HepG2 (cell line): ENCODE data around the gene PITRM1. TPM values are rescaled to one million over a fixed set of nuclear protein-coding genes. Genes with fewer than 3 reads are reported as not detected.
A peak's percentile ranks its signal among the peaks of the same experiment; 100 is the strongest.

Experiments
- ATAC-seq: fragments of 200-7000 bp; cut with Tn5 transposase; 3 replicates; pipeline ENCODE4 v1.9.1; 2020; ENCODE audit warnings: mild to moderate bottlenecking, moderate library complexity
- BruUV-seq: library from RNA; stranded (reverse); fragments of 400-500 nt; replicated peaks from 2 replicates; lab custom pipeline; 2021; lab: Mats Ljungman, UMichigan
- CTCF ChIA-PET: fragments of 300-600 bp; formaldehyde crosslinking; extraction: SDS; loops from one replicate; lab custom pipeline; 2021; ENCODE audit warnings: low total read pairs, inconsistent platforms, low intra/inter-chr PET ratio; lab: Yijun Ruan, JAX
- POLR2A ChIA-PET: fragments of 350-600 bp; sonication (Branson Sonifier 250); formaldehyde crosslinking; loops from one replicate; lab custom pipeline; 2020; ENCODE audit warnings: antibody characterized with exemption, inconsistent platforms; lab: Yijun Ruan, JAX
- DNase-seq: peaks from one replicate; pipeline ENCODE4 v3.0.0-alpha.2; 2015; ENCODE audit warnings: low spot score
- FAIRE-seq: peaks from 3 replicates; lab custom pipeline; 2011; peaks lifted over from hg19 to GRCh38; lab: Jason Lieb, UNC
- H2AFZ ChIP-seq: one replicate; pipeline ENCODE4 v1.6.1; 2011; ENCODE audit warnings: low read length, inconsistent platforms
- H3K27ac ChIP-seq: fragments of 300-600 bp; 3 replicates; pipeline ENCODE4 v1.8.0; 2011; ENCODE audit warnings: mixed run types, mild to moderate bottlenecking, mixed read lengths, low read length, inconsistent platforms; ENCODE audit not compliant: insufficient read depth; ENCODE audit errors: extremely low read length
- H3K27me3 ChIP-seq, 2 experiments: fragments of 200-600 bp in 1 of 2; 2 replicates in 1 of 2; 3 replicates in 1 of 2; pipeline versions ENCODE4 v1.6.0 to v1.8.0; 2011; ENCODE audit warnings: low read length in 2 of 2, mild to moderate bottlenecking in 2 of 2, moderate library complexity in 2 of 2, inconsistent platforms in 1 of 2; ENCODE audit not compliant: insufficient read depth in 2 of 2, control insufficient read depth in 1 of 2
- H3K36me3 ChIP-seq, 2 experiments: fragments of 200-600 bp in 1 of 2; replicated peaks in 1 of 2; 2 replicates in 1 of 2; 3 replicates in 1 of 2; pipeline versions ENCODE4 v1.5.1 to v1.8.0; 2011; ENCODE audit warnings: low read length in 2 of 2, inconsistent platforms in 1 of 2; ENCODE audit not compliant: insufficient read depth in 2 of 2, control insufficient read depth in 1 of 2
- H3K4me1 ChIP-seq: 2 replicates; pipeline ENCODE4 v1.5.1; 2012; ENCODE audit warnings: low read length, inconsistent platforms; ENCODE audit not compliant: insufficient read depth
- H3K4me2 ChIP-seq: 2 replicates; pipeline ENCODE4 v1.6.0; 2011; ENCODE audit warnings: low read depth, low read length, inconsistent platforms
- H3K4me3 ChIP-seq, 3 experiments: fragments of 200-600 bp in 1 of 3; sonication (generic), shearing (Covaris generic) in 1 of 3; replicated peaks in 1 of 3; 2 replicates each; pipeline ENCODE4 v1.5.1; 2011 to 2016; ENCODE audit warnings: low read length in 3 of 3, inconsistent platforms in 2 of 3, low read depth in 2 of 3, mild to moderate bottlenecking in 2 of 3, control low read depth in 1 of 3, mixed read lengths in 1 of 3; ENCODE audit not compliant: insufficient read depth in 1 of 3
- H3K79me2 ChIP-seq: one replicate; pipeline ENCODE4 v1.6.1; 2011; ENCODE audit warnings: low read length, inconsistent platforms; ENCODE audit not compliant: insufficient read depth
- H3K9ac ChIP-seq: 2 replicates; pipeline ENCODE4 v1.6.0; 2011; ENCODE audit warnings: mild to moderate bottlenecking, low read depth, low read length, inconsistent platforms; ENCODE audit not compliant: insufficient read depth
- H3K9me3 ChIP-seq: 2 replicates; pipeline ENCODE4 v1.5.1; 2012; ENCODE audit warnings: mild to moderate bottlenecking, low read length
- H4K20me1 ChIP-seq: 2 replicates; pipeline ENCODE4 v1.6.0; 2011; ENCODE audit warnings: inconsistent platforms, mild to moderate bottlenecking, low read length, moderate library complexity; ENCODE audit not compliant: insufficient read depth
- ATF7-NPFF ChIP-seq: sonication (generic); formaldehyde crosslinking; IDR thresholded peaks from 2 replicates; pipeline ENCODE4 v1.8.1; 2023; ENCODE audit warnings: mild to moderate bottlenecking, low read depth, missing genetic modification reagents, moderate library complexity
- HNRNPK ChIP-seq: fragments of 200-400 bp; formaldehyde crosslinking; IDR thresholded peaks from 2 replicates; pipeline ENCODE4 v1.6.1; 2018; ENCODE audit warnings: low read length, low read depth, moderate library complexity, mild to moderate bottlenecking; ENCODE audit not compliant: poor library complexity, severe bottlenecking
- HNRNPL ChIP-seq: fragments of 200-400 bp; formaldehyde crosslinking; IDR thresholded peaks from 2 replicates; pipeline ENCODE4 v1.6.1; 2017; ENCODE audit warnings: mild to moderate bottlenecking, low read depth, low read length
- KAT2B ChIP-seq: fragments of 150-350 bp; IDR thresholded peaks from 2 replicates; pipeline ENCODE4 v1.6.1; 2014; ENCODE audit warnings: low read depth, low read length, borderline replicate concordance
- MAFG ChIP-seq: sonication (generic); formaldehyde crosslinking; IDR thresholded peaks from 2 replicates; pipeline ENCODE4 v1.5.1; 2020; ENCODE audit warnings: mild to moderate bottlenecking, missing genetic modification reagents
- NR0B2 ChIP-seq: sonication (generic); formaldehyde crosslinking; IDR thresholded peaks from 2 replicates; pipeline ENCODE4 v1.4.0; 2020; ENCODE audit warnings: mild to moderate bottlenecking, missing genetic modification reagents
- RELA ChIP-seq: sonication (generic); formaldehyde crosslinking; IDR thresholded peaks from 2 replicates; pipeline ENCODE4 v1.4.0; 2020; ENCODE audit warnings: missing genetic modification reagents
- REXO4 ChIP-seq: sonication (generic); formaldehyde crosslinking; IDR thresholded peaks from 2 replicates; pipeline ENCODE4 v1.8.0; 2022; ENCODE audit warnings: missing genetic modification reagents, mild to moderate bottlenecking, borderline replicate concordance
- SMAD1 ChIP-seq: sonication (generic); formaldehyde crosslinking; IDR thresholded peaks from 2 replicates; pipeline ENCODE4 v1.4.0; 2020; ENCODE audit warnings: missing genetic modification reagents, low read depth, mild to moderate bottlenecking, borderline replicate concordance
- ZBTB33 ChIP-seq: sonication (generic); formaldehyde crosslinking; IDR thresholded peaks from 2 replicates; pipeline ENCODE4 v1.4.0; 2020; ENCODE audit warnings: missing genetic modification reagents
- ZNF468 ChIP-seq: sonication (generic); formaldehyde crosslinking; IDR thresholded peaks from 2 replicates; pipeline ENCODE4 v1.8.0; 2022; ENCODE audit warnings: mild to moderate bottlenecking, moderate library complexity, missing genetic modification reagents
- ZSCAN29 ChIP-seq: sonication (generic); formaldehyde crosslinking; conservative IDR thresholded peaks from 2 replicates; pipeline ENCODE4 v1.4.0; 2020; ENCODE audit warnings: mild to moderate bottlenecking, missing genetic modification reagents
- WGBS: methylation state at CpG from one replicate; pipeline ENCODE4 v1.1.6; 2017; ENCODE audit warnings: low lambda C conversion rate; 5-methylcytosine and 5-hydroxymethylcytosine counted together
- in situ Hi-C: cut with HindIII; loops from 2 replicates; pipeline ENCODE4 v1.10.0; 2017; ENCODE audit warnings: low pct_unique_long_range_greater_than_20kb; ENCODE audit not compliant: extremely low pct_ligation_motif_present
- intact Hi-C: fragments of 100-400 bp; cut with micrococcal nuclease; formaldehyde crosslinking; loops from one replicate; pipeline ENCODE4 v1.10.0; 2022; ENCODE audit not compliant: unreplicated experiment
- polyA plus RNA-seq, 8 experiments: library from polyadenylated mRNA; depleted of rRNA in 3 of 8; stranded (reverse) in 7 of 8; unstranded in 1 of 8; fragments of >200 nt; fragmentation: Illumina TruSeq in 4 of 8; extraction: Trizol in 4 of 8; gene quantifications; 2 replicates each; pipeline versions ENCODE4 v1.2.1 to v1.2.3, GENCODE V29; 2011 to 2016; ENCODE audit warnings: low read depth in 4 of 8, missing spikeins in 1 of 8, mixed read lengths in 1 of 8; ENCODE audit not compliant: insufficient read depth in 1 of 8
- total RNA-seq, 5 experiments: library from RNA; depleted of rRNA; stranded (reverse); fragments of >200 nt; fragmentation: Illumina TruSeq; extraction: Trizol; gene quantifications; 2 replicates each; pipeline ENCODE4 v1.2.3, GENCODE V29; 2016; ENCODE audit warnings: low read depth in 1 of 5

PITRM1 gene
- total and polyA plus RNA-seq, 2 of the 13 experiments (the other 11 are each of a cell fraction or from before 2014, with no cell fraction given) = 16.4 to 29.0 TPM

- WGBS = 95% methylated on average over 20 of the region's 21 CpGs
- ChIA-PET CTCF (no interaction called here), POLR2A (no interaction called here)
- Histone ChIP-seq H3K4me3 (no peak overlapping the region), H3K4me2 (no peak overlapping the region), H3K79me2 (no peaks in the 10 kb centered on the region), H3K27me3 (no peaks in the 10 kb centered on the region; a peak in 1 of 5 replicates), H3K36me3 (peaks cover 14 to 48% of the 10 kb centered on the region in 2 experiments), H3K9me3 (no peaks in the 10 kb centered on the region), H3K27ac (no peak overlapping the region), H3K4me1 (peaks cover 7% of the 10 kb centered on the region), H4K20me1 (no peaks in the 10 kb centered on the region), H2AFZ (no peak overlapping the region), H3K9ac (no peak overlapping the region)
- BruUV-seq = no TSS peak
- no peak for TF ChIP-seq ZSCAN29 (CRISPR knock-in tag)
- TF ChIP-seq ZBTB33 = peak; percentile 24; the same call in 1 of the 2 replicates
- ATAC-seq = no peak
- in situ Hi-C loops = no loop called here
- intact Hi-C loops = no loop called here
- no peak for DNase-seq
- no peak for FAIRE-seq
Measured at GRCh38 chr10:3167611-3168330, 4.8 kb downstream of the PITRM1 start.

GRCh38 chr10:3166496-3167290 is 5.9 kb downstream of the PITRM1 start:
- Histone ChIP-seq H3K4me1 (peaks cover 6% of the 10 kb centered on the region), H3K27me3 (no peaks in the 10 kb centered on the region), H2AFZ (no peak overlapping the region), H3K9ac (no peak overlapping the region), H3K36me3 (peaks cover 14 to 53% of the 10 kb centered on the region in 2 experiments), H3K9me3 (no peaks in the 10 kb centered on the region), H3K27ac (no peak overlapping the region), H4K20me1 (no peaks in the 10 kb centered on the region), H3K4me3 (no peak overlapping the region), H3K79me2 (no peaks in the 10 kb centered on the region), H3K4me2 (no peak overlapping the region)
- no peak for DNase-seq
- POLR2A ChIA-PET = no interaction called here
- 92% methylated on average over 10 of the region's 10 CpGs for WGBS
- BruUV-seq = no TSS peak
- intact Hi-C loops = no loop called here
- in situ Hi-C loops = no loop called here
- FAIRE-seq = no peak
- no peak for ATAC-seq
- CTCF ChIA-PET = no interaction called here
- TF ChIP-seq ZNF468 (CRISPR knock-in tag) (no peak), ATF7-NPFF (CRISPR knock-in tag) (no peak), SMAD1 (CRISPR knock-in tag) (no peak), MAFG (CRISPR knock-in tag) (no peak), HNRNPL (no peak), NR0B2 (CRISPR knock-in tag) (no peak), REXO4 (no peak), RELA (CRISPR knock-in tag) (no peak), KAT2B (no peak), HNRNPK (no peak)
